OCI-LY7 (cell line): ENCODE measurements around the gene PRMT3. TPM values are rescaled to one million over a fixed set of nuclear protein-coding genes. Genes with fewer than 3 reads are reported as not detected.

Experiments
- BruUV-seq: library from RNA; stranded (reverse); fragments of 400-500 nt; replicated peaks from 2 replicates; lab custom pipeline; 2021; lab: Mats Ljungman, UMichigan
- CTCF ChIA-PET: fragments of 300-600 bp; sonication (Branson Sonifier 250); formaldehyde crosslinking; loops from one replicate; lab custom pipeline; 2022; ENCODE audit warnings: antibody characterized with exemption; ENCODE audit not compliant: unreplicated experiment; lab: Charles Lee
- POLR2A ChIA-PET: fragments of 300-600 bp; sonication (Branson Sonifier 250); formaldehyde crosslinking; loops from one replicate; lab custom pipeline; 2022; ENCODE audit warnings: antibody characterized with exemption; lab: Charles Lee
- DNase-seq: peaks from one replicate; pipeline ENCODE4 v3.0.0-alpha.2; 2015; ENCODE audit warnings: low spot score
- H2AFZ ChIP-seq: fragments of 200-600 bp; sonication (generic), shearing (Covaris generic); 2 replicates; pipeline ENCODE4 v1.6.1; 2014; ENCODE audit warnings: mild to moderate bottlenecking, antibody characterized with exemption, low read length, moderate library complexity
- H3K27ac ChIP-seq: fragments of 200-600 bp; sonication (generic); 2 replicates; pipeline ENCODE4 v1.5.1; 2014; ENCODE audit warnings: mixed run types, low read depth, mild to moderate bottlenecking, moderate library complexity, low read length, inconsistent platforms; ENCODE audit not compliant: poor library complexity, severe bottlenecking
- H3K36me3 ChIP-seq: fragments of 200-600 bp; sonication (generic); 2 replicates; pipeline ENCODE4 v1.6.1; 2014; ENCODE audit warnings: mild to moderate bottlenecking, antibody characterized with exemption, low read length, moderate library complexity, mixed read lengths; ENCODE audit not compliant: insufficient read depth
- H3K4me1 ChIP-seq: fragments of 200-600 bp; sonication (generic); 2 replicates; pipeline ENCODE4 v1.5.1; 2014; ENCODE audit warnings: mild to moderate bottlenecking, low read length; ENCODE audit not compliant: insufficient read depth, poor library complexity, severe bottlenecking
- H3K4me2 ChIP-seq: fragments of 200-600 bp; sonication (generic); 2 replicates; pipeline ENCODE4 v1.6.1; 2014; ENCODE audit warnings: mild to moderate bottlenecking, low read length
- H3K4me3 ChIP-seq: fragments of 200-600 bp; sonication (generic); 2 replicates; pipeline ENCODE4 v1.5.1; 2014; ENCODE audit warnings: mild to moderate bottlenecking, low read depth, low read length; ENCODE audit not compliant: poor library complexity, severe bottlenecking
- H3K79me2 ChIP-seq: fragments of 200-600 bp; sonication (generic); 2 replicates; pipeline ENCODE4 v1.6.1; 2016; ENCODE audit warnings: low read depth, mild to moderate bottlenecking, low read length, moderate library complexity, mixed read lengths; ENCODE audit not compliant: insufficient read depth
- H3K9me2 ChIP-seq: fragments of 200-600 bp; sonication (generic); 2 replicates; pipeline ENCODE4 v1.6.1; 2016; ENCODE audit warnings: mild to moderate bottlenecking, low read length, mixed read lengths; ENCODE audit not compliant: insufficient read depth
- H3K9me3 ChIP-seq: fragments of 200-600 bp; sonication (generic); 2 replicates; pipeline ENCODE4 v1.6.1; 2014; ENCODE audit warnings: mild to moderate bottlenecking, mixed run types, low read length, mixed read lengths
- H4K20me1 ChIP-seq: fragments of 200-600 bp; sonication (generic); 2 replicates; pipeline ENCODE4 v1.6.1; 2014; ENCODE audit warnings: mild to moderate bottlenecking, antibody characterized with exemption, low read length, moderate library complexity, mixed read lengths; ENCODE audit not compliant: insufficient read depth
- EZH2phosphoT487 ChIP-seq: fragments of 200-600 bp; sonication (generic); IDR thresholded peaks from 2 replicates; pipeline ENCODE4 v1.6.1; 2018; ENCODE audit warnings: low read depth, borderline replicate concordance, mild to moderate bottlenecking, mixed run types, antibody characterized with exemption, low read length, moderate library complexity, mixed read lengths
- intact Hi-C: fragments of 100-400 bp; cut with micrococcal nuclease; formaldehyde crosslinking; loops from one replicate; pipeline ENCODE4 v1.10.0; 2022; ENCODE audit not compliant: unreplicated experiment
- total RNA-seq, 2 experiments: library from RNA; depleted of rRNA in 1 of 2; stranded (reverse); fragments of >200 nt in 1 of 2; shearing (Covaris generic) in 1 of 2; gene quantifications; 2 replicates each; pipeline ENCODE4 v1.2.3, GENCODE V29; 2014 to 2022
- TF ChIP-seq, protein P1 (sequence below): fragments of 200-600 bp; sonication (generic); conservative IDR thresholded peaks from 2 replicates; pipeline ENCODE4 v1.5.1; 2014; ENCODE audit warnings: mild to moderate bottlenecking, antibody characterized with exemption, low read length, moderate library complexity, mixed read lengths

The PRMT3 gene
- total RNA-seq, 2 experiments from 2014 or later = 34.0 to 50.0 TPM

DNA sequence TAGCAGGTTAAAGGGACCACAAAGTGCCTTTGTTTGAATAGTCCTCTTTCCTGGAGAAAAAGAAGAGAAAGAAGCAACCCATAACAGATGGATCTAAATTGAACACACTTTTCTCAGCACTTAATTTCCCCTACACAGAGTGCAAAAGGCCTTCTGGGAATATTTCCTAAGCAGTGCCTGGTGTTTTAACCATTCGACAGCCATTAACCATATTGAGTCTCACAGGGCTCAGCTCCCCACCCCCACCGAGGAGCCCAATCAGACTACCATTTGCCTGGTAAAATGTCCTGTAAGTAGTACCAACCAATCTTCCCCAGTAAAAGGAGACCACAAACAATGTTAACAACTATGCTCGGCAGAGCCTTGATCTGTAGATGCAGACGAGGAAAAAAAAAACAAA is 171.2 kb downstream of the PRMT3 start:
- CTCF ChIA-PET = no interaction called here
- Histone ChIP-seq H2AFZ (no peak overlapping the region), H3K4me2 (no peak overlapping the region), H3K4me1 (no peaks in the 10 kb centered on the region), H3K9me2 (no peaks in the 10 kb centered on the region), H3K79me2 (no peaks in the 10 kb centered on the region), H3K9me3 (no peaks in the 10 kb centered on the region), H3K4me3 (no peak overlapping the region), H4K20me1 (no peaks in the 10 kb centered on the region), H3K36me3 (no peaks in the 10 kb centered on the region), H3K27ac (no peak overlapping the region)
- DNase-seq = no peak
- TF ChIP-seq, protein P1, sequence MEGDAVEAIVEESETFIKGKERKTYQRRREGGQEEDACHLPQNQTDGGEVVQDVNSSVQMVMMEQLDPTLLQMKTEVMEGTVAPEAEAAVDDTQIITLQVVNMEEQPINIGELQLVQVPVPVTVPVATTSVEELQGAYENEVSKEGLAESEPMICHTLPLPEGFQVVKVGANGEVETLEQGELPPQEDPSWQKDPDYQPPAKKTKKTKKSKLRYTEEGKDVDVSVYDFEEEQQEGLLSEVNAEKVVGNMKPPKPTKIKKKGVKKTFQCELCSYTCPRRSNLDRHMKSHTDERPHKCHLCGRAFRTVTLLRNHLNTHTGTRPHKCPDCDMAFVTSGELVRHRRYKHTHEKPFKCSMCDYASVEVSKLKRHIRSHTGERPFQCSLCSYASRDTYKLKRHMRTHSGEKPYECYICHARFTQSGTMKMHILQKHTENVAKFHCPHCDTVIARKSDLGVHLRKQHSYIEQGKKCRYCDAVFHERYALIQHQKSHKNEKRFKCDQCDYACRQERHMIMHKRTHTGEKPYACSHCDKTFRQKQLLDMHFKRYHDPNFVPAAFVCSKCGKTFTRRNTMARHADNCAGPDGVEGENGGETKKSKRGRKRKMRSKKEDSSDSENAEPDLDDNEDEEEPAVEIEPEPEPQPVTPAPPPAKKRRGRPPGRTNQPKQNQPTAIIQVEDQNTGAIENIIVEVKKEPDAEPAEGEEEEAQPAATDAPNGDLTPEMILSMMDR = no peak
- no peak for TF ChIP-seq EZH2phosphoT487
- POLR2A ChIA-PET = no interaction called here
- no TSS peak for BruUV-seq
- intact Hi-C loops = no loop called here

Other genes starting within 250 kb of the PRMT3 start
- gene DBX1, start 227.2 kb upstream of the PRMT3 start, total RNA-seq (2014; rRNA removed; shearing (Covaris generic)) = not detected in 2 replicates
- gene DBX1, start 227.2 kb upstream of the PRMT3 start, total RNA-seq (2022) = not detected in 2 replicates
- not detected in 2 replicates for gene HTATIP2, start 24.0 kb upstream of the PRMT3 start, total RNA-seq (2014; rRNA removed; shearing (Covaris generic))
- gene HTATIP2, start 24.0 kb upstream of the PRMT3 start, total RNA-seq (2022) = 13.9 and 18.2 TPM in 2 replicates
- gene SLC6A5, start 211.9 kb downstream of the PRMT3 start, total RNA-seq (2014; rRNA removed; shearing (Covaris generic)) = not detected in 2 replicates
- not detected in 2 replicates for gene SLC6A5, start 211.9 kb downstream of the PRMT3 start, total RNA-seq (2022)